ENCODE results near the gene AP3S1.
"Not testable (repeated sequence)": the region's sequence is repeated elsewhere in the genome, so short reads cannot be mapped to it uniquely, and the experiment has no call there.

Gene AP3S1

DNA sequence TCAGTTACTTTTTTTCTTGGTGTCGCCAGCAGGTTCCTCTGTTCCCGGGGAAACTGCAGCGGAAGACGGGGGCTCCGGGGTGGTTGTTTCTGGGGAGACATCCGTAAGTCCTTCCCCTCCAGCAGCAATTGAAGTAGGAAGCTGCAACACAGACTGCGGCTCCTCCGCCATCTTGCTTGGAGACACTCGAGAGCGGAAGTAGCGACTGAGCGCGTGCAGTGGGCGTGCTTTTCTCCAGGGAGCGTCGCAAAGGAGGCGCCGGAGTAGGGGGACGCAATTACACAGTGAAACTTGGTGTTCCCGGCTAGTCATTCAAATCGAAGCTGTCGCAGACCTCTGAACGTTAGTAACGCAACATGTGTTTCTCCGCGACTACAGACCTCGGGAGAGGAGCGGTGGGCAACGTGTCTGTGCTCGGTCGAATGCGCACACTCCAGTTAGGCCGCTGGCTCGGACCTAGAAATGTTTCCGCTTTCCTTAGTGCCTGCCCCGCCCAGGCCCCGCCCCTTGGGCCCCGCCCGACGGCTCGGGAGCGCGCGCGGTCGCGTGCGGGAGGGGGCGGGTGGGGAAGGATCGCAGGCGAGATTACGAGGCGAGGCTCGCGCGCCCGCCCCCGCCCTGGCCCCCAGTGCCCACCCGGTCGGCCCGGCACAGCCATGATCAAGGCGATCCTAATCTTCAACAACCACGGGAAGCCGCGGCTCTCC is at the start of gene AP3S1, which contains the start of gene ATG12:
Gene AP3S1, plus strand, starts transcription at position 554 of the 707 bp plus-strand sequence. Its CDS starts 103 bp downstream, at position 657.
Gene ATG12, minus strand, starts transcription at position 184 of the 707 bp plus-strand sequence. Its CDS starts 13 bp downstream, at position 171.
- peak; percentile 84 for DNase-seq

DNA sequence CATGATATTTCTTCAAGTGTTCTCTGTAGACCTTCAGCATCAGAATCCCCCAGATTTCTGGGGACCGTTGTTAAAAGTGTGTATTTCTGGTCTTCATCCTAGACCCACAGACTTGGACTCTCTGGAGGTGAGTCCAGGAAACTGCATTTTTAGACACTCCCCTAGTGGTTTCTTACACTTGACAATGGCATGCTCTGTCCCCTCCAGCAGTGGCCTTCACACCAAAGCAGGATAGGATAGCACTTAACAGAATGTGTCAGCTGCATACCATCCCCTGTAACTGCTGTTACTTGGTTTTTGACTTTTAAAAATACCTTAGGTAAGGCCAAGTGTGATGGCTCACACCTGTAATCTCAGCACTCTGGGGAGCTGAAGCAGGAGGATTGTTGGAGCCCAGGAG is 46.0 kb upstream of the AP3S1 start:
- no peak for DNase-seq

DNA sequence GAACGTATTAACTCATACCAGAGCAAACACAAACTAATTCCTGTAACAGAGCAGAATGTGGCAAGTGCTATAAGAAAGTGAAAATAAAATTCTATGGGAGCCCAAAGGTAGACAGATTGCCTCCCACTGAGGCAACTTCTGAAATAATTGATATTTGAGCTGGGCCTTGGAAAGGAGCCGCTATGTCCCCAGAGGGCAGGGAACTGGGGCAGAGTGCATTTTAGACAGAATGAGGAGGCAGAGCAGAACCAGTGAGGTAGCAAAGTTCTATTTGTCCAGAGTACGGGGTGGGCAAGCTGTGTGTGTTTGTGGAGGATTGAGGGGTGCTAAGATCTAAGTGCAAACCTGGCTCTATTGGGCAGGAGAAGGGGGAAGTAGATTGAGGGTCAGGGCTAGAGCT is 45.1 kb upstream of the AP3S1 start:
- DNase-seq = no peak

DNA sequence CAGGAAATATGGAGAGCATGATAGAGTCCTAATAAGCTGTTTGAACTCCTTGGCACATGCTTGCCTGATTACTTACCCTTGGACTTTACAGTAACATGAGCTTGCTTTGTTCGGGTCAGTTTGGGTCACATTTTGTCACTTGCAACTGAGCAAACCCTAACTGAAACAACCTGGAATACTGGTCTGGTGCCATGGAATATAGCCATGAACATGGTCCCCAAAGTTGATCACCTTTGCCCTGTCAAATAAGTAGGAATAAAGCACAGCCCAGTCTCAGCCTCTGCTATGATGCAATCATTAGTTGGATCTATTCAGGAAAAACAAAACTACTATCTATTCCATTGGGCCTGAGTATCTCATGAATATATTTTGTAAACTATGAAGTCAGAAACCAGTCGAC is 43.5 kb upstream of the AP3S1 start:
- no peak for DNase-seq

DNA sequence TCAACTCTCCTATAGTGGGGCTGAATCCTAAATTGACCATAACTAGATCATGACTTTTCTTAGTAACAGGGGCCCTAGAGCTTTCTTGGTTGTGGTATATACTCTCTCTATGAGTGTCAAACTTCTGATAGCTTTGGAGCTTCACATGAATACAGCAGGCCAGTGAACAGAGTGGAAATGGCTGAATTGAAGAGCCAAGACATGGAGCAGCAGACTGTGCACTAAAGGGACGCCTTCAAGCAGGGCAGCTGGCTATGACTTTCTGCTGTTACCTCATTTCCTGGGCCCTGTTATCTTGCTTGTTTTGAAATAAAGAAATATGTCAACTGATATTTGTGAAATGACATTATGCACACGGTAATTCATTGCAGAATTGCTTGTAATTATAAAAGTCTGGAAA is 41.6 kb upstream of the AP3S1 start:
- no peak for DNase-seq

DNA sequence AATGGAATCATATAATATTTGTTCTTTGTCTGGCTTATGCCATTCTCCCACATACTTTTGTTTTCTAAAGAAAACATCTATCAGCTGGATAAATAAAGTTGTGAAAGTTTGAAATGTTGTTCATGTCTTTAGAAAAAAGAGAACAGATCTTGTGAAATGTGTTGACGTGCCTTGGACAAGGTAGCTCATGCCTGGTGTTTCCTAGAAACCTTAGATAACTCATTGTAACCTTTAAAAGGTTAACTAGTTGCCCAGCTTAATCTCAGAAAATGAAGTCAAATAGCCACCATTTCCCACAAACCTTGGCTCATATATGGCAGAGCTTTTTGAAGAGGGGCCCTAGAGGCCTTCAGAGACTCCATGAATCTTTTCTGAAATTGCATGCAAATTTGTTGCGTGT is 40.6 kb upstream of the AP3S1 start:
- no peak for DNase-seq

DNA sequence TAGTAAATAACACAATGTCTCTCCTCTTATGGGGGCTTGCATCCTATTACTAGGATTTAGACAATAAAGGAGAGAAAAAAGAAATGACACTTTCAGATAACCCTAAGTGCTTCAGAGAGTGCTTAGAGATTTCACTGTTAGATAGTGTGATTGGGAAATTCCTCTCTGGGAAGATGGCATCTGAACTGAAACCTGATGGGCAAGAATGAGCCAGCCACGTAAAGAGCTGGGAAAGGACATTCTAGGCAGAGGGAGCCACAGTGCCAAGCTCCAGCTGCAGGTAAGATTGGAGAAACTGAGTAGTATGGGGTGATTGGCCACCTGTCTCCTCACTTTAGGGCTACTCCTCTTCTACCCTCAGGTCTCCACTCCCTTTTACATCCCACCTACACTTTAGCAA is 39.8 kb upstream of the AP3S1 start:
- DNase-seq = no peak

DNA sequence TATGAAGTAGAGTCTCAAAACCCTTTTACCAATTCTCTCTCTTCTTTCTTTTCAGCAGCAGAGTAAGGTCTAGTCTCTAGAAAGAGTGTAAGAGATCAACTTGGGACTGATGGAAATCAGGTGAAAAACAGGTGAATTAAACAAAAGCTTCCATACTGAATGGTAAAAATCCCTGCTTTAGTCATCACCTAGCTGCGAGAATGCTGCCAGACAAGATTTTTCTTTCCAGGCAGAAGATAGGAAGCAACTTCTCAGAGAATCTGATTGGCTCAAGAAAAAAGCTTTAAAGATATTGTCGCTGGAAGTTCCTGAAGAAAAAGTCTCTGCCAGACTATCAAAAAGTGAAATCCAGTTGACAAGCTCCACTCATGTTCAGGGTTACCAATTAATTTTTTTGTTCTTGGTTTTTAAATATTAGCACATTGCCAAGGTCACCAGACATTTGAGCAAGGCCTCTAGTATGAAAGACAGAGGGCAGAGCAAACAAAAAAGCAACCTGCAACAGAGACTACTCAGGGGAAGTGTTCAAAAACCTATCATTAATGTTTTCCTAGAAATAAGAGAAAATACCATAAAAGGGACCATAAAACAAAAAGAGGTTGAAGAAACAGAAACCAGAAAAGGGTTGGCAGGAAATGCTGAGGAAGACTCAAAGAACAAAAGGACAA is 34.6 kb upstream of the AP3S1 start:
- no peak for DNase-seq

DNA sequence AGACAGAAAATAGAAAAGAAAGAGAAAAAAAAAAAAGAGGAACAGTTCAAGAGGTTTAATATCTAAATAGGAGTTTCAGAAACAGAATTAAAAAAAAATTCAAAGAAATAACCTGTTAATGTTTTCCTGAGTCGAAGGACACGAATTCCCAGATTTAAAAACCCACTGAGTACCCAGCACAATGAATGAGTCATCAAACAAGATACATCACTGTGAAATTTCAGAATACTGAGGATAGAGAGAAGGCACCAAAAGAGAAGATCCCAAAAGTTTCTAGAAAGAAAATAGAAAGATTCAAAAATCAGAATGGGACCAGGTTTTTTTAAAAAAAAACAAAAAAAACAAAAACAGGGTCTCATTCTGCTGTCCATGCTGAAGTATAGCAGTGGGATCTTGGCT is 34.1 kb upstream of the AP3S1 start:
- DNase-seq = no peak

DNA sequence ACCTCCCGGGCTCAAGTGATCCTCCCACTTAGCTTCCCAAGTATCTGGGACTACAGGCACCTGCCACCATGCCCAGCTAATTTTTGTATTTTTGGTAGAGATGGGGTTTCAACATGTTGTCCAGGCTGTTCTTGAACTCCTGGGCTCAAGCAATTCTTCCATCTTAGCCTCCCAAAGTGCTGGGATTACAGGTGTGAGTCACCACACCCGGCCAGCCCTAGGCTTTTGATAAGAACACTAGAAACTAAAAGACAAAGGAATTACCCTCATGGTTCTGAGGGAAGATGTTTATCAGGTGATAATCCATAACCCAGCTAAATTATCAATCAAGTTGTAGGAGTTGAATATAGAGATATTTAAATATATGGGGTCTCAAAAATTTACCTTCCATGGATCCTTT is 33.7 kb upstream of the AP3S1 start:
- DNase-seq = not testable (repeated sequence)

DNA sequence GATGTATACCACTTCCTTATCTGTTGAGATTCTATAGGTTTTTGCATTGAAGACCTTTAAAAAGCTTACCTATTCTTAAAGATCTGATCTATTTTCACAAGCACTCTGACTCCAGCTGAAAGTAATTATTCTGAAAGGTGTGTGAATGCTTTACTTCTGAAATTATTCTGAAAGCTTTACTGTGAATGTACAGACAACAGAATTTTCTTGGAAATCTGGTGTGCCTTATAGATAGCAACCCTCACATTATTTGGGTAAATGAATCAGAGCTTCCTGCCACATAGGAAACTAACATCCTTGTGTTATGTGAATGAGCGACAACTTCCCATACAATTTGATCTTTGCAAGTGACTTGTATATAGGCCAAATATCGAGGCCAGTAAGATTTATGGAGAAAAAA is 31.8 kb upstream of the AP3S1 start:
- DNase-seq = no peak

DNA sequence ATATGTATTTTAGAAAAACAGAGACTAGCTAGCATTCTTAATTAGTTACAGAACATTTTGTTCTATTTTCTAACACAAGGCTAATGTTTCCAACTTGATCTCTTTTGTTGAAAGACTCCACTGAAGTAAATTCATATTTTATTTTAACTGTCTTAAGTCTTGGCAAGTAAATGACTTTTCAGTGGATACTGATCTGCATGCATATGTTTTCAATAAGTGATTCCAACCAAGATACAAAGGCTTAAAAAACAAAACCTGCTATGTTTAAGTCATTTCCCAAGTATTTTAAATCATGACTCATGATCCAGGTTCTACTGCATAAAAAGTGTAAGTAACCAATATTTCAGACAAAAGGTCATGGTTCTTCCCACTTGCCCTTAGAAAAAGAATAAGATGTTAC is 31.0 kb upstream of the AP3S1 start:
- no peak for DNase-seq

DNA sequence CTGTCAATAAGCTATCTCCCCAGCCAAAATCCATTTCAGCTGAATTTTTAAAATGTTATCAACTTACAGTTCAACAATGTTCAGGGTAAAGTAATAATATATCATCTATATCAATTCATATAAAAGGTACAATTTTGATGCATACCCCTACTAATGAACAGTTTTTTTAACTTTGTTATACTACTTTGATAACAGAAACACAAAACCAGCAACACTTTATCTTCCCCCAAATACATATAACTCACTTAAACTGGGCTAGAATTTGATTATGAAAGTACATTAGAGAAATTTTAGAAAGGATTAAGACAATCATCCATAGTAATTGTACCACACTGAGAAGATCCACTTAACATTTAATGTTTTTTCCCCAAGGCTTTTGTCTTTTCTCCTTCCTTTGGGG is 30.3 kb upstream of the AP3S1 start:
- DNase-seq = no peak

DNA sequence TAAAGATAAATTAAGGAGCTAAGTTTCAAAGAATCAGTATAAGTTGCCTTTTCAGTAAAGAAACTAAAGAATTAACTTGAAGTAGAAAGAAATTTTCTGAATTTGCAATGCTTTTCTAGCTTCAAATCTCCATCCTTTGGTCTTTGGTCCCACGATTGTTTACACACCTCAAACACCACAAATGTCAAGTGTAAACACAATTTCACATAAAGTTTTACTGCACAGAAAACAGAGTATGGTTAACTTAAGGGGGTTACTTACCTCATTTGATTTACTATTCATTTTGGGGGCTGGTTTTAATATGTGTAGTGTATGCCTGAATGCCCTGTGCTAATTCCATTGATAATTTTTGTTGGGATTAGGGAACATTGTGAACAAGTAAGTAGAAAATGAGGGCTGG is 29.4 kb upstream of the AP3S1 start:
- no peak for DNase-seq

DNA sequence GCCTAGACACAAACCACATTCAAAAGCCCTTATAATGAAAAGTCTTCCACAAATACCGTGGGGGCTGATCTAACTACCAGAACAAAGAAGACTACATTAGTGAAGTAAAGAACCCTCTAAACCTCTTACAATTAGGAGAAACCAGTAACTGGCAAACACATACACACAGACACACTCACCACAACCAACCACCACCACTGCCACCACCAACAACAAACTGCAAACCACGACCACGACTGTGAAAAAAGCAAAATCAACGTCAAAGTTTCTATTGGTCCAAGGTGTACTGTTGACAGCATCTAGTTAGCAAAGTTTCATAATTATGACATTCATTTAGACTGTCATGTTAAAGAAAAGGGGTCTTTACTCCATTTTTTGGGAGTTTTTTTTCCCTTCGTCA is 28.0 kb upstream of the AP3S1 start:
- DNase-seq = no peak

DNA sequence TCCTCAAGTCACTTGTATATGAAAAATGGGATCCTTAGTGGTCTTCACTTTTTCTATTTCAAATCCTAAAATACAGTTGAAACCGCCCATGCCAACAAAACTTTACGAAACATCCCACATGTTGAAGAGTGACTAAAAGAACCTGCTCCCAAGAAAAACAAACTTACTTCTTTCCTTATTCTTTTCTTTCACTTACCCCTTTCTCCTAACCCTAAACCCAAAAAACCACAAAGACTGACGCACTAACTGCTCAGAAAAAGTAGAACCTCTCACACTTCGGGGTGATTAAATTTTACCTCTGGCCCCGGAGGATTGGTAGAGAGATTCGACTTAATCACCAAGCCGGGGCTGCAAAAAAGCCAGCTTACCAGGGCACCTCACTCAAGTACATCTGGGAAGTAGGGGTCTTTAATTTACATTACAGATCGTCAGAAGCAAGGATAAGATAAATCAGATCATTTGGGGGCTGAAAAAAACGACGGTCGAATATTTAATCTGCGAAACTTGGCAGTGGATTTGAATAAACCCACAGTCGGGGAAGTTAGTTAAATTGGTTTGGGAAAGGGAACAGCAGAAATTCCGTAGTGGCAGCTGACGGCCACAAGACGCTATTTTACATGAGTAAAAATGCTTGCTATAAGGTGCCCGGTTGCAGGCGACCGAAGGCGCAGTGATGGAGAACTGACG is 26.6 kb upstream of the AP3S1 start:
- DNase-seq = peak; percentile 13

DNA sequence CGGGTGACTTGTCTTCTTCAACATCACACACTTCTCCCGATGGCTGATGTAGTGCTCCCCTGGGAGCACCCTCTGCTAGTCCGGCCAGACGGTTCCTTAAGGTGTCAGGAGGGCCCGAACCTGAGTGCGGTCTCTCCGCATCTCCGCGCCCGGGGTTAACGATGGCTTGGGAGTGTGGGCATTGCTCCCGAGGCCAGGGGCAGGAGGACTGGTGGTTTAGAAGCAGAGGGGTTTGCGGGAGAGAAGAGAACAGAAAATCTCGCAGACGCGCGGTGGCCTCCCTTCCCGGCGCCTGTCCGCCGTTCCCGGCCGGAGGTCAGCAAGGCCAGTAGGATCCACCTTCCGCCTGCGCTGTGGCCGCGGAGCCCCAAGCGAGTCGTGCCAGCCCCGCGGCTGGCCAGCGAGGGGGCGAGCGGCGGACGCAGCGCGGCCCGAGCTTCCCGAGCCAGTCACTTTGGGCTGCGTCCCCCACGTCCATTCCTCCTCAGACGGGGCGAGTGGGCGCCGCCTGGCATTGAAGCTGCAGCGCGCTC is 26.0 kb upstream of the AP3S1 start:
- DNase-seq = no peak

DNA sequence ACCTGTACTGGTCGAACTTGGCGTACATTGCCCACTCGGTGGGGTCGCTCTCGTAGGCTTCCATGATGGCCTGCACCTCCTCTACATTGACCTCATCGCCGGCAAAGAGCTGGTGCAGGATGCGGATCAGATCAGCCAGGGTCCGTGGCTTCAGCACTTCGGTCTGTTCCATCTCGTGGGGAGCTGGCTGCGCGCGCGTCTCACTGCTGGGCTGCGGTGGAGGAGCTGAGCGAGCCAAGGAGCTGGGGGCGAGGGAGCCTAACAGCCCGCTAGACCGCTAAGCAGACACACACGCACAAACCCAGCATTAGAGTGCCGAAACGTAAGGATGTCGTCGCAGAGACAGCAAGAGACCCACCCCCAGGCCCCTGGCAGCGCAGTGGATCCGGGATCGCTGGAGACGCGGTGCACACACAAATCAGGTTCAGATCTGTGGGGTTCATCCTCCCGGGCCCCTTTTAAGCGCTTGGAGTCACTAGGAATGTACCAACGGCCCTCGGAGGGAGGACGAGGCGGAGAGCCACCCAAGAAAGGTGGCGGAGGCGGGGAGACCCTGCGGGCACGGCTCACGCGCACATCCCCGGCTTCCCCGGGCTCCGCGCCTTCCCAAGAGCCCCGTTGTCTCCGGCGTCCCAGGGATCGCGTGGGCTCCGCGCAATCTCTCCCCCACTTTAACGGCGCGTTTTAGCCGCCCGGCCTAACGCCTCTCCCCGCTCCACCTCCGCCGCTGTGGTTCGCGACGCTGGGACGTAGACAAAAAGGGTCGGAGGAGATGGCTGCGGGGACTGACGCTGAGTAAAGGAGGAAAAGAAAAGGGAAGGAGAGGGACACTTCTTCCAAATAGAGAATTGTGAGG is 25.3 kb upstream of the AP3S1 start, which contains the start of gene CDO1:
Gene CDO1, minus strand, starts transcription at position 434 of the 856 bp plus-strand sequence. Its CDS starts 262 bp downstream, at position 172.
- DNase-seq = peak; percentile 88

DNA sequence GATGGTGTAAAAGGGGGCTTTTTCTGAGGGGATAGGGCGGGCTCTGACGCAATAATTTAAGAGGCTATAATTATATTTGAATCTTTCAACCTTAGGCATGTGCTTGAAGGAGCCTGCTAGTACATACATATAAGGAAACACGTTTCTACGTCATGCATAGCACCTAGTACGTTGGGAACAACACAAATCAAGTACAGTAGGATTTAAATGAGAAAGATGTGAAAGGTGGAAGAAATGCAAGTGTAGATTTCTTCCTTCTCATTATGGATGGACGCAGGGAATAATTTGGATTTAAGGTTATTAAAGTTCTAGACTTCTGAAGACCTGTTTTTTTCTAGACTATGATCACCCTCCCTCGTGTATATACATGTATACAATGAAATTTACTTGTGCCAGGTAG is 24.3 kb upstream of the AP3S1 start:
- peak; percentile 22 for DNase-seq

DNA sequence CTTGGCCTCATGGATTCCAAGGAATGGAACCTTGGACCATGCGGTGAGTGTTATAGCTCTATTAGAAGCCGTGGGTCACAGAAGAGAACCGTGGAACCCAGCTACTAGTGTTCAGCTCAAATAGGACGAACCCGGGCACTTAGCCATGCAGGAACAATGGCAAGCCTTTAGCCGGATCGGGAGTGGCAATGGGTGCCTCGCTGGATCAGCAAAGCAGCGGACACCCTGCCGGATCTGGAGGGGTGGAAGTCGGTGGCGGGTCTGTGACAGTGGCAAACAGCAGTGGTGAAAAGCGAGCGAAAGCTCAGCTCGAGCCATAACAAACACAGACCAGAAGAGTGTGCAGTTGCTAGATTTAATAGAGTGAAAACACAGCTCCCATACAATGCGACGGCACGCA is 22.9 kb upstream of the AP3S1 start:
- peak; percentile 42 for DNase-seq

DNA sequence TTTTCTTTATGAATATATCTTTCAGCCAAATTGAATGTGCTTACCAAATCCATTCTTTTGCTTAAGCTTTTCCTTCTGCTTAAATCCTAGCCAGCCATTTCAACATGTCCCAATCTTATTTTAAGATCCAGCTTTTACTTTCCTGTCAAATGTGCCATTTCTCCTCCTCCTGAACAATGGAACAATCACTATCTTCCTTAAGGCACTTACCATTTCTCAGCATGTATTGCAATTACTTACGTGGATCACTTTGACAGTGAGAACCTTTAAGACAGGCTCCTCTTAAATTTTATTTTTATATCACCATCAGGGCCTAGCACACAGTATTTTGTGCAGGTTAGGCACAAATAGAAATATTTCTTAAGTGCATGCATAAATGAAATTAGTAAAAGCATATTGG is 20.9 kb upstream of the AP3S1 start:
- DNase-seq = no peak

DNA sequence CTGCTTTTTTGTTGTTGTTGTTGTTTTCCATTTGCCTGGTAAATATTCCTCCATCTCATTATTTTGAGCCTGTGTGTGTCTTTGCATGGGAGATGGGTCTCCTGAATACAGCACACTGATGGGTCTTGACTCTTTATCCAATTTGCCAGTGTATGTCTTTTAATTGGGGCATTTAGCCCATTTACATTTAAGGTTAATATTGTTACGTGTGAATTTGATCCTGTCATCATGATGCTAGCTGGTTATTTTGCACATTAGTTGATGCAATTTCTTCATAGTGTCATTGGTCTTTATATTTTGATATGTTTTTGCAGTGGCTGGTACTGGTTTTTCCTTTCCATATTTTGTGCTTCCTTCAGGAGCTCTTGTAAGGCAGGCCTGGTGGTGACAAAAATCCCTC is 16.8 kb upstream of the AP3S1 start:
- not testable (repeated sequence) for DNase-seq

DNA sequence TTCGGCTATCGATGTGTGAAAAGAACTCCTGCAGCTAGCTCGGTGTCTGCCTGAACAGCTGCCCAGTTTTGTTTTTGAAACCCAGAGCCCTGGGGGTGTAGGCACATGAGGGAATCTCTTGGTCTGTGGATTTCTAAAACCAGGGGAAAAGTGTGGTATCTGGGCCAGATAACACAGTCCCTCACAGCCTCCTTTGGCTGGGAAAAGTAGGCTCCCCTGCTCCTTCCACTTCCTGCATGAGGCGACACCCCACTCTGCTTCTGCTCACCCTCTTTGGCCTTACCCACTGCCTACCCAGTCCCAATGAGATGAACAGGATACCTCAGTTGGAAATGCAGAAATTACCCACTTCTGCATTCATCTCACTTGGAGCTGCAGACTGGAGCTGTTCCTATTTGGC is 15.8 kb upstream of the AP3S1 start:
- DNase-seq = no peak

Data from NCI-H2227 treated with DMSO at 0.1 percent for 48 hours (cell line).